Kidney capillary endothelial cell (primary cell): Measurements from ENCODE around the gene CFAP410.
"Not testable (repeated sequence)": the region's sequence is repeated elsewhere in the genome, so short reads cannot be mapped to it uniquely, and the experiment has no call there.

Experiments
- DNase-seq: peaks from one replicate; pipeline ENCODE4 v3.0.0-alpha.2; 2018; ENCODE audit warnings: low spot score

Gene CFAP410

GRCh38 chr21:44368711-44369446 lies 29.7 kb upstream of the CFAP410 start:
- DNase-seq = no peak

DNA sequence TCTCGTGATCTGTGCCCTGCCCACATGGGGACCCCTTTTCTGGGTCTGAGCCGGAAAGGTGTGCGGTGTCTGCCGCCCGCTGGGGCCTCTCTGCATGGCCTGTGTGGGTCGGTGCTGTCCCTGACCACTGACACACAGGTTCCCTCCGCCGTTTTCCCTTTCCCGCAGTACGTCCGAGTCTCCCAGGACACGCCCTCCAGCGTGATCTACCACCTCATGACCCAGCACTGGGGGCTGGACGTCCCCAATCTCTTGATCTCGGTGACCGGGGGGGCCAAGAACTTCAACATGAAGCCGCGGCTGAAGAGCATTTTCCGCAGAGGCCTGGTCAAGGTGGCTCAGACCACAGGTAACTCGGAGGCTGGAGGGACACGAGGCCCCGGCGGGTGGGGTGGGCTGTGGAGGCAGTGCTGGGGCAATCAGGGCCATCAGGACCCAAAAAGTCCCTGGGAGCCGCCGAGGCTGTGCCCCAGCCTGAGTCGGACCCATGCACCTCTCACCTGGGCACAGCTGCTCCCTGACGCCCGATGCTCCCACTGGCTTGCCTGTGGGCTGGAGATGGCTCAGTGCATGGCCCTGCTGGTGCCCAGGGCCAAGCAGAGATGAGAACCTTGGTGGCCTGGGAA lies 27.5 kb upstream of the CFAP410 start:
- no peak for DNase-seq

GRCh38 chr21:44365967-44366585 lies 26.9 kb upstream of the CFAP410 start:
- DNase-seq = no peak

- DNase-seq = no peak
These were observed 26.2 kb upstream of the CFAP410 start for GRCh38 chr21:44365251-44365966.

- no peak for DNase-seq
These were observed 25.2 kb upstream of the CFAP410 start for GRCh38 chr21:44364151-44365053.

- no peak for DNase-seq
These were observed 24.1 kb upstream of the CFAP410 start for GRCh38 chr21:44363278-44363677.

DNA sequence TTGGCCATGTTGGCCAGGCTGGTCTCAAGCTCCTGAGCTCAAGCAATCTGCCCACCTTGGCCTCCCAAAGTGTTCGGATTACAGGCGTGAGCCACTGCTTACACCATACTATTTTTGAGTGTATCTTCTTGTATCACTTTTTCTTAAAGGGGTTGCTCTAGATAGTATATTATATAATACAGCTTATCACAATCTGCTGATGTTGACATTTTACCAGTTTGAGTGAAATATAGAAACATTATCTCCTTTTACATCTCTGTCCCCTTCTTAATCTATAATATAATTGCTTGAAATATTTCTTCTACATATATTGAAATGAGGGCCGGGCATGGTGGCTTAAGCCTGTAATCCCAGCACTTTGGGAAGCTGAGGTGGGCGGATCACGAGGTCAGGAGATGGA lies 22.7 kb upstream of the CFAP410 start:
- DNase-seq = not testable (repeated sequence)

DNA sequence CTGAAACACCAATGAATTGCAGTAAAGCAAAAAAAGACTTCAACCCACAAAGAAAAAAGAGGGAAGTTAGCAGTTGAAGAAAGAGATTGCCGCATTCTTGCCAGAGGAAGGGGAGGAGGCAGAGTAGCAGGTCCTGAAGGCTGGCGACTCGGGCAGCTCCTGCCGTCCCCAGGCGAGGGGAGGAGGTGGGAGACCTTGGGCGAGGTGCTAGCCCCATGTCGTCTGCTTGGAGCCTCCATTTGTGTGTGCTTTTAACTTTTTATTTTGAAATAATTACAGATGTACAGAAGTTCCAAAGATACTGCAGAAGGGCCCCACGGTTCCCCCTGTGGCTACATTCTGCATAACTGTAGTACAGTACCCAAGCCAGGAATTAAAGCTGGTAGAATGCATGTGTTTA lies 21.0 kb upstream of the CFAP410 start:
- DNase-seq = no peak

- DNase-seq = no peak
These were observed 20.2 kb upstream of the CFAP410 start for GRCh38 chr21:44359396-44359795.

- DNase-seq = no peak
These were observed 18.1 kb upstream of the CFAP410 start for GRCh38 chr21:44357064-44357837.

- DNase-seq = no peak
These were observed 17.4 kb upstream of the CFAP410 start for GRCh38 chr21:44356636-44357035.

DNA sequence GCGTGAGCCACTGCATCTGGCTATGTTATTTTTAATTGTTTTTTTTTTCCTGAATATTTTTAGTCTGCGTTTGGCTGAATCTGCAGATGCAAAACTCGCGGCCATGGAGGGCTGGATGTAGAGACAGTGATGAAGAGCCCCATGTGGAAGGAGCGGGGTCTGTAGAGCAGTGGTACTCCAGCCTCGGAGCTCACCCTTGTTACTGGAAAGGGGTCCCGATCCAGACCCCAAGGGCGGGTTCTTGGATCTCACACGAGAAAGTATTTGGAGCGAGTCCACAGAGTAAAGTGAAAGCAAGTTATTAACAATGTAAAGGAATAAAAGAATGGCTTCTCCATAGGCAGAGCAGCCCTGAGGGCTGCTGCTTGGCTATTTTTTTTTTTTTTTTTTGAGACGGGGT lies 17.0 kb upstream of the CFAP410 start:
- DNase-seq = no peak

DNA sequence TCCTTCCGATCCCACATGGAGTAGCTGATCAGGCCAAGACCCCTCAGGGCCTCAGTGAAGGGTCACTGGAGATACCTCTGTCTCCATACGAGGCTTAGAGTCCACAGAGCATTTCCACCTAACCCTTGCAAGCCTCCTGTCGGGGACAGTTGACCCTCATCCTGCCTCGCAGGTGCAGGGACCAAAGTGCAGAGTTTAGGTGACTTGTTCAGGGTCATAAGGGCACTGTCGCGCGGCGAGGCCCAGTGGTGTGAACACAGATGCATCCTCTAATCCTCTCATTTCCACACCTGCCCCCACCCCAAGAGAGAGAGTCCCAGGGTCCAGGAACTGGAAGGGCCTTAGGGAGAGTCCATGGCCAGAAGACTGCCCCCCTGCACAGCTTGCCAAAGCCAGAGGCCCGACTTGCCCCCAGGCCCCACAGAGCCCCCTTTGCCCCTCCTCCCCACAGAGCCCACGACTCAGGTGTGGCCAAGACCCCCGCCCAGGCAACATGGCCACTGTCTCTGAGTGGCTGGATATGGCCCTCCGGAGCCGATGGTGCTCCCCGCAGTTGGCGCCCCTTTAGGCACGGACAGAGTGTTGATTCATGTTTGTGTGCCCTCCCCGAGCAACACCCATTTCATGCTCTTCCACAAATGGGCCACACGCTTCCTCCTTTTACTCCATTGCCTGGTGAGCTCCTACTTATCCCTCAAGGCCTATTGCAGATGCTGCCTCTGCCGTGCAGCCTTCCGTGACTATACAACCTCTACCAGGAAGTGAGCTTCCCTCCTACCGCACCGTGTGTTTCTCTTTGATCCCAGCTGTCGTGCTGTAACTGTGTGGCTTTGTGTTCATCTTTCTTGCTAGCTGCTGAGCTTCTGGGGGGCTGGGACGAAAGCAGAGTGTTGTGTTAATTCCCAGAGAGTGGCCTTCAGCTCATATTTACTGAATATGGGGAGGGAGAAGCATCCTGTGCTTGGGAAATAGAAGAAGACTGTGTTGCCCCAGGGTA lies 15.9 kb upstream of the CFAP410 start:
- DNase-seq = no peak

DNA sequence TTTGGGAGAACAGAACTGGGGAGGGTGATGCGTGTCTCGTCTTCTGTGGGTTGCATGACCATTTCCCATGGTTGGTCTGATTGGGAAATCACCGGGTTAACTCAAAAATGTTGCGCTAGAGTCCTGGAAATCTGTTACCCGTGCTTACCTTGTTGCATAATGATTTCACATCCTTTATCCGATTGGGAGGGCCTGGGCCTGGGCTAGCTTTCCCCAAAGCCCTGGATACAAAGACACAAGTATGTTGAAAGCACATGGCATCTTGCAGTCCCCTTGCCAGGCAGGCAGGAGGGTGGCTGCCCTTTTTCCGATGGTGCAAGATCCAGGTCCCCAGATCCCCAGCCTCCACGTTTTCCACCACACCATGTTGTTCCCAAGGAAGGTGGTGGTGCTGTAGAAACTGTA lies 14.8 kb upstream of the CFAP410 start:
- no peak for DNase-seq

DNA sequence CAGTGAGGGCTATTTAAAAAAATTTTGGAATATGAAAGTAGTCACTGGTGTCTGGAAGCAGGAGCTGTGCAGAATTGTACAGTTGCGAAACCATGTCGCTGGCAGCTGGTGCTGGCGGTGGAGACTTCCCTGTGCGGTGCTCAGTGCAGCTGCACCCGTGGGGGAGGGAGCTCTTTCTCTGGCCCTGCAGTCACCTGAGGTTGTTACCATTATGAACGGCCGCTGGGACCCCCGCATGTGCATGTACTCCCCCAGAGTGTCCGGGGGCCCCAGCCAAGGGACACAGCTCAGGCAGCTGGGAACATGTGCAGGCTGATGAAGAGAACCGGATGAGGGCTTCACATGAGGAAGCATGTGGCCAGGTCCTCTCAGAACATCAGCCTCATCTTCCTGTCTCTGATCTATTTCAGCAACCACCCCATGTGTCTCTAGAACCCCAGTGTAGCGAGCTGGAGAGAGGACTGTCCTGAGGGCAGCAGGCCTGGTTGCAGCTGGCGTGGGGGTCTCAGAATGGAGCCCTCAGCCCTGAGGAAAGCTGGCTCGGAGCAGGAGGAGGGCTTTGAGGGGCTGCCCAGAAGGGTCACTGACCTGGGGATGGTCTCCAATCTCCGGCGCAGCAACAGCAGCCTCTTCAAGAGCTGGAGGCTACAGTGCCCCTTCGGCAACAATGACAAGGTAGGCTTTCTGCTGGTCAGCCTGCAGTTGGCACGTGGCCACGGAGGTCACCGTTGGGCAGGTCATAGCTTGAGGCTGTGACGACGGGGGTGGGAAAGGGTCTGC lies 14.2 kb upstream of the CFAP410 start, which contains the start of gene TRPM2:
TSS of gene TRPM2 (plus strand) at position 431 of the 780 bp plus-strand sequence. CDS start at position 511, 80 bp downstream.
- no peak for DNase-seq

- DNase-seq = no peak
These were observed 13.2 kb upstream of the CFAP410 start for GRCh38 chr21:44352253-44352860.

DNA sequence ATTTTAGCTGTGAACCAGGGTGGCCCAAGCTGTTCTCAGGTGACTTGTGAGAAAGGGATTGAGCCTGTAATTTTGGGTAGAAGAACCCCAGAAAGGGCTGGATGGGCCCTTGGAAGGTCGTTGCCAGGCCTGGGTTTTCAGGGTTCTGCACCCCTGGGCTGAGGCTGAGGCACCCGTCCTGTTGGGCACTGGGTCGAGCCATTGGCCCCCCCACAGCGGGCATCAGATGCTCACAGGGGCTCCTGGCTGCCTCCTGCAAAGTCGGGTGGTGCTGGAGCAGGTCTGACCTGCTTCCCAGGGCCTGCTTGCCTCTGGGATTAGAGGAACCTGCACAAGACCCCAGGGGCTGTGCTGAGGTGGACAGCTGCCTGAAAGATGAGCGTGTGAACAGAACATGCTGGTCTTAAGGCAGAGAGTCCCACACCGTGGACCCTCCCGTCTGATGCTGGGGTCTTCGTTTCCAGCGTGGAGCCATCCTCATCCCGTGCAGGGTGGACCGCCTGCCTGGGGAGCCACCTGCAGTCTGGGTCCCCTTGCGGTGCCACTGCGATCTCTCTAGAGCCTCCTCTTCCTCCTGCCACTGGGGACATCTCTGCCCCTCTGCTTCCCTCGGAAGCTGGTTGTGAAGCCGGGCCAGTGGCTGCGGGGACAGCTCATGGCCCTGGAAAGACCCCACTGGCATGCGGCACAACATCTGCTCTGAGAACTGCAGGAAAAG lies 12.5 kb upstream of the CFAP410 start:
- no peak for DNase-seq
